HG02852 (cell line): Measurements from ENCODE around the gene SAA2.
"Not testable (repeated sequence)": the region's sequence is repeated elsewhere in the genome, so short reads cannot be mapped to it uniquely, and the experiment has no call there.

Experiments used
- ATAC-seq: cut with Tn5 transposase; IDR thresholded peaks from one replicate; pipeline ENCODE4 v1.9.1; 2021; ENCODE audit warnings: mild to moderate bottlenecking, moderate library complexity; ENCODE audit not compliant: unreplicated experiment

The SAA2 gene

GRCh38 chr11:18248561-18248960 is at the start of gene SAA2:
Gene SAA2 (minus strand): TSS chr11:18248668. CDS start chr11:18248011, 657 bp downstream.
- no peak for ATAC-seq

- ATAC-seq = no peak
These were observed 46.8 kb upstream of the SAA2 start for GRCh38 chr11:18295316-18295715.

GRCh38 chr11:18294862-18295261 is 46.4 kb upstream of the SAA2 start:
- ATAC-seq = peak; percentile 64

- no peak for ATAC-seq
These were observed 40.4 kb upstream of the SAA2 start for GRCh38 chr11:18288911-18289310.

- ATAC-seq = no peak
These were observed 37.4 kb upstream of the SAA2 start for GRCh38 chr11:18285841-18286240.

- no peak for ATAC-seq
These were observed 34.2 kb upstream of the SAA2 start for GRCh38 chr11:18282626-18283025.

GRCh38 chr11:18280438-18281045 is 32.1 kb upstream of the SAA2 start:
- peak; percentile 91 for ATAC-seq

GRCh38 chr11:18277565-18278271 is 29.2 kb upstream of the SAA2 start:
- no peak for ATAC-seq

- no peak for ATAC-seq
These were observed 22.7 kb upstream of the SAA2 start for GRCh38 chr11:18271206-18271605.

GRCh38 chr11:18270102-18270501 is 21.6 kb upstream of the SAA2 start:
- no peak for ATAC-seq

- ATAC-seq = not testable (repeated sequence)
These were observed 20.8 kb upstream of the SAA2 start for GRCh38 chr11:18269252-18269651.

GRCh38 chr11:18267335-18268133 is 19.1 kb upstream of the SAA2 start:
- ATAC-seq = peak; percentile 48

- no peak for ATAC-seq
These were observed 17.5 kb upstream of the SAA2 start, which contains the start of gene SAA1 for GRCh38 chr11:18265949-18266348. Gene SAA1 (plus strand): TSS chr11:18266264. CDS start chr11:18266888, 624 bp downstream.

GRCh38 chr11:18264677-18265555 is 16.4 kb upstream of the SAA2 start:
- ATAC-seq = no peak

- peak; percentile 47 for ATAC-seq
These were observed 15.6 kb upstream of the SAA2 start for GRCh38 chr11:18264035-18264434.

GRCh38 chr11:18262681-18263350 is 14.3 kb upstream of the SAA2 start:
- ATAC-seq = not testable (repeated sequence)

GRCh38 chr11:18261721-18262120 is 13.3 kb upstream of the SAA2 start:
- ATAC-seq = no peak

- no peak for ATAC-seq
These were observed 10.8 kb upstream of the SAA2 start for GRCh38 chr11:18259259-18259658.

GRCh38 chr11:18254781-18255361 is 6.4 kb upstream of the SAA2 start:
- no peak for ATAC-seq
